CMK (cell line): ENCODE results near the gene SLC29A3.
"Not testable (repeated sequence)": the region's sequence is repeated elsewhere in the genome, so short reads cannot be mapped to it uniquely, and the experiment has no call there.

Experiments used
- DNase-seq: peaks from one replicate; pipeline ENCODE4 v3.0.0-alpha.2; 2010; ENCODE audit warnings: low read depth

The SLC29A3 gene

DNA sequence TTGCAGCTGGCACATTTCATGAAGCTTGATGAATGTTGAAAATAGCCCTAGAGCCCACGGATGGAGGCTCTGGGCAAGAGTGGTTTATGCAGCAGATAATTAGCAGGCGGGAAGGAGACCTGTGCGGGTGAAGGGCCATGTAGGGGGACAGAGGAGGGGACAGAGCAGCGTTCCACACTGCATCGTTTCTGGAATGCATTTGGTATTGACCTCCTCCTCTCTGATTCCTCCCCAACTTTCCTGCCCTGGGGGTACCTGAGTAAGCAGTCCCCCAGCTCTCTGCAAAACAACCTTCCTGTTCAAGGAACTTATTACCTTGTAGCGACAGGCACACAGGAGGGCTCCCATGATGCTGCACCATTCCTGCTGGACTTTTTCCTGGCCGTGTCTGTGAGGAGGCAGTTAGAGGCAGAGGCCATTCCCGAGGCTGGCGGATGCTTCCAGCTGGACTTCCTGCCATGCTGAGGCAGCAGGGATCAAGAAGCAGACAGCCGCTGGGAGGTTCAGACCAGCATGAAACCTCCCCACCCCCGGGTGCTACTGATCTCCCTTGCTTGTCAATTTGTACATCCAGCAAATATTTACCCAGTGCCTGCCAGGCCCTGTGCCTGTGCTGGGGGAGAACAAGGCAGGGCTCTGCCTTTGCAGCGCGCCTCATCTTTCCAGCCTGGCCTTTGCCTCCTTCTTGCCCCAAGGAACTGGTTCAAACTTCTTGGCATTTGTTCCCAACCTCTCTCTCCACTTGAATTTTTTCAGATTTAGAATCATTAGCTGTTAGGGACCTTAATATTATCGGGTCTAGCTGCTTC lies 28.7 kb downstream of the SLC29A3 start:
- DNase-seq = no peak

GRCh38 chr10:71348850-71349249 lies 29.8 kb downstream of the SLC29A3 start:
- DNase-seq = no peak

GRCh38 chr10:71349406-71349805 lies 30.3 kb downstream of the SLC29A3 start:
- no peak for DNase-seq

- no peak for DNase-seq
Observed at GRCh38 chr10:71351087-71351486, 32.0 kb downstream of the SLC29A3 start.

DNA sequence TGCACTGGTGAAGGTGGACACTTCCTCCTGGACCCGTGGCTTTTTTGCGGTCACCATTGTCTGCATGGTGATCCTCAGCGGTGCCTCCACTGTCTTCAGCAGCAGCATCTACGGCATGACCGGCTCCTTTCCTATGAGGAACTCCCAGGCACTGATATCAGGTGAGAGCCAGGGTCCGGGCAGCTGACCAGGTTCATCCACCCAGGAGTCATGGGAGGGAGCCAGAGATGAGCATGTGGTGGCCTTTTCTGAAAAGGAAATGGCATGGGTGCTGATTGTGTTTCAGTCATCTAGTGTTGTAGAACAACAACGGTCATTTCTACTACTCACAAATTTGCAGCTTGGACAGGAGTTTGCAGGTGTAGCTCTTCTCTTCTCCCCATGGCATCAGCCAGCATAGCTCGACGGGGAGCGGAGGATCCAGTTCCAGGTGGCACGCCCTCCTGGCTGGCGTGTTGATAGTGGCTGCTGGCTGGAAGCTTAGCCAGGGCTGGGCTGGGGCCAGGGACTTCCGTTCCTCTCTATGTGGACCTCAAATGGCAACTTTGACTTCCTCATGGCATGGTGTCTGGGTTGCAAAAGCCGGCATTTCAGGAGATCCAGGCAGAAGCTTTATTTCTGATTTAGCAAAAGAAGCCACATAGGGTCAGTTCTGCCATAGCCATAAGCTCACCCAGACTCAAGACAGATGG lies 32.7 kb downstream of the SLC29A3 start:
- no peak for DNase-seq

DNA sequence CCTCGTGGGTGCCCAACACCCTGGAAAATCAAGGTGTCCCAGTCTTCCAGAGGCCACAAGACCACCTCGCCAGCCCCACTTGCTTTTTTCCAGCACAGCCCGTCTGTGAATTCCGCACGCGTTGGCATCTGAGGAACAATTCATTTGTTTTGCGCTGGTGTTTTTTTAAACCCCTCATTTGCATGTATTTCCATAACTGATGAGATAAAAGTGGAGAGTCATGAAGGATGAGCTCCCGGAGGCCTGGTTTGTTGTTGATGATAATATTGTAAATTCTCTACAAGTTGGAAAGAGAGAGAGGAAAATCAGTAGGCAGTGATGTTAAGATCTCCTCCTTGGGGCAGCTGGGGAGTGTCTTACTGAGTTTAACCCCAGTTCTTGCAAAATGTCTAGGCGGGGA lies 34.6 kb downstream of the SLC29A3 start:
- DNase-seq = no peak

DNA sequence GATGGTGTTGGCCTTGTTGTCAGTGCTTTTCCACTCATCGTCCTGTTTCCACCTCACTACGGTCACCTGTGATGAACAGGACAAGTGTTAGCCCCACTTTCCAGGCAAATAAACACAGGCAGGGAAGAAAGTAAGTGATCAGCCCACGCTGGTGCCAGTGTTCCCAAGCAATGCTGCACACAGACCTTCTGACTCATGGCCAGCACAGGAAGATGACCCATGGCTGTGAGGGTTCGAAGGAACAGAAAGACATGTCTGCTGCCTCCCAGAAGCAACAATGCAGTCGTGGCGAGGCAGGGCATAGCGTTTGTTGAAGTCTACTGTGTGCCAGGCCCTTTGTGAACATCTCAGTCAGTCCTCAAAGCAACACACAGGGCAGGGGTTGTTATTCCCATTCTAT lies 35.7 kb downstream of the SLC29A3 start:
- no peak for DNase-seq

- no peak for DNase-seq
Observed at GRCh38 chr10:71355886-71356285, 36.8 kb downstream of the SLC29A3 start.

- DNase-seq = no peak
Observed at GRCh38 chr10:71357792-71358265, 38.8 kb downstream of the SLC29A3 start.

DNA sequence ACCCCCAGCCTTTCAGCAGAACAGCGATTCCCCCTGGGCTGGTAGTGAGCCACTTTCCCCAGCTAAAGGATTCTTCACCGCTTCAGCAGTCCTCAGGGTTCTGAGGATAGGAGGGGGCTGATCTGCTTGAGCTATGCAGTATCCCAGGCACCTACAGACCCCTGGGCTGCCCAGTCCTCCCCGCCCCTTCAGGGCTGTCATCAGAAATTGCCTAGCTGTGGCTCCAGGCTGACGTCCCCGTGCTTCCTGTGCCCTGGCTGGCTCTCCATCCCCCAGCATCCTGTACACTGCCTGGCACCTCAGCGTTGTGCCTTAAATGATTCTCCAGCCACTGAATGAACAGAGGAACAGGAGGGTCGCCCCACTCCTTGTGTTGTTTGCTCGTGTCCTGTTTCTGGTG lies 39.2 kb downstream of the SLC29A3 start:
- no peak for DNase-seq

GRCh38 chr10:71358906-71359305 lies 39.8 kb downstream of the SLC29A3 start:
- not testable (repeated sequence) for DNase-seq

- no peak for DNase-seq
Observed at GRCh38 chr10:71359364-71360046, 40.4 kb downstream of the SLC29A3 start.

- DNase-seq = no peak
Observed at GRCh38 chr10:71360735-71361134, 41.7 kb downstream of the SLC29A3 start.

DNA sequence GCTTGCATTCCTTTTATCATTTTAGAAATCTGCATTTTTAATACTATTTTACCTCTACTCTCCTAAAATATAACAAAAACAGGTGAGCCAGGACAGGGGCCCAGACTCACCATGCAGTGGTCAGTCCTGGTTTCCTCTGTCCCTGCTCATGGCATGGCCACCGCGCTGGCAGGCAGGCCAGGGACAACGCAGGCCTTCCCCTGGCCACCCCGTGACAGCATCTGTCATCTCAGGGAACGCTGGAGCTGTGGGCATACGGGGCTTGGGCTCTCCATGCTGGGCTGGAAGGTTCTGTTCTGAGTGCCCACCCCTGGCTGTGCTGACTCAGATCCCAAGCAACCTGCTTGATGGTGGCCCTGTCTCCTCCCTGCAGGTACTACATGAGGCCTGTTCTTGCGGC lies 42.5 kb downstream of the SLC29A3 start:
- no peak for DNase-seq

GRCh38 chr10:71362141-71362540 lies 43.1 kb downstream of the SLC29A3 start:
- no peak for DNase-seq

DNA sequence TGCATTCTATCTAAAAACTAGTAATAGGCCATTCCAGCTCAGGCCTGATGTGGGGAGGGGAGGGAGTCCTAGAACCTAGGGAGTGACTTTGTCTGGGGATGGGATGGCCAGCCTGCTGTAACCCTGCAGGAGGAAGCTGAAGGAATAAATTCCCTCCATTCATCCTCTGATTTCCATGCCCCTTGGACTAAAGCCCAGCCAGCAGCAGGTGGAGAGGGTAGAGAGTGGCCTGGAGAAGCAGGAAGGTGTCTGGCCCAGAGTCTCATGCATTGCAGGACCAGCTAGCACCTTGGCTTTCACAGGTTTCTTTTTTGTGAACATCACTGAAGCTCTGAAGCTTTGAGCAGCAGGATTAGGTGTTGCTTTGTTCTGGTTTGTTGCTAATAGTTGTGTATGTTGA lies 44.9 kb downstream of the SLC29A3 start:
- no peak for DNase-seq

DNA sequence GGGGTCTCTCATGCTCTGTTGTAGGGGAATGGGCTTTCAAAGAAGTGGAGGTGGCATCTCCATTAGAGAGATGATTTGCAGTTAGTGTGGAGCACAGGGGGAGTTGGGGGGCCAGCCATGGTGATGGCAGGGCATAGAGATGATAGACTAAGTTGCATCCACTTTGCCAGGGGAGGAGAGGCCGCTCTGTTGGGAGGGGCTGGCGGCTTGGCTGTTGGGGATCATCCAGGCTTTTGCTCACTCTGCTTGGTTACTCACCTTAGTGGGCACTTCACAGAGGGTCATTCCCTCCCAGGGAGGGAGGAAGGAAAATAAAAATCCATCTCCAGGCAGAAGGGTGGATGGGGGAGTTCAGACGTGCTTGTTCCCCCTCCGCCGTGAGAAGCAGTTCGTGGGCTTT lies 46.3 kb downstream of the SLC29A3 start:
- DNase-seq = no peak

DNA sequence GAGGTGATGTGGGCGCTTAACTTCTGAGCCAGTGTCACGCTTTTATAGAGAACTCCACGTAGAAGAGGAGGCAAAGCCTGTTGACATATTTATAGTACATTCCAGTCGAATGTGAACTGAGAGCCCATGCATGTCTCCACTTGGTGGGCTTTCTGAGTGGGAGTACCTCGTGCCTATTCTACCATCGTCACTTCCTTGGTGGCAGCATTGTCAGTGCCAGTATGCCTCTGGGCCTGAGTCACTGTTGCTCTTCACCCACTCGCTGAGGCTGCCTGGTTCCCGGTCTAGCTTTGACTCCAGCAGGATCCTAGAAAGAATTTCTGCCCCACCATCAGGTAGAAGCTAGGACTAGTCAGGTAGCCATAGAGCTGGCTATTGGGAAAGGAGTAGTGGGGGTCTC lies 47.6 kb downstream of the SLC29A3 start:
- DNase-seq = no peak

GRCh38 chr10:71367271-71367670 lies 48.2 kb downstream of the SLC29A3 start:
- DNase-seq = no peak

DNA sequence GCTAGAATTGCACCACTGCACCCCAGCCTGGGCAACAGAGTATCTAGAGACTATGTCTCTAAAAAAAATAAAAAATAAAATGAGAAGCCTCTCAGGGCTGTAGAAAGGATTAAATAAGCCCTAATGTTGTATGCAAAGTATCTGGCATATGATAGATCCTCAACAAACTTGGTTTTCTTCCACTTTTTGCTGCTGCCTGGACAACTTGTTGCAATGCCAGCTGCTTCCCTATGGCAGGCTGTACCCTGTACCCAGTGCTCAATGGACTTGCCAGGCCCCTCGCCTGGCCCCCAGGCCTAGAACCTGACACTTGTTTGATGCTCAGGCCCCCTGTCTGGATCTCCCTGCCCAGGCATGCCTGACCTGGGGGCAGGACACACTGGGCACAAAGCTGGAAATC lies 49.1 kb downstream of the SLC29A3 start:
- DNase-seq = no peak

- DNase-seq = no peak
Observed at GRCh38 chr10:71368643-71369042, 49.6 kb downstream of the SLC29A3 start.

GRCh38 chr10:71369602-71370001 lies 50.5 kb downstream of the SLC29A3 start:
- DNase-seq = no peak

DNA sequence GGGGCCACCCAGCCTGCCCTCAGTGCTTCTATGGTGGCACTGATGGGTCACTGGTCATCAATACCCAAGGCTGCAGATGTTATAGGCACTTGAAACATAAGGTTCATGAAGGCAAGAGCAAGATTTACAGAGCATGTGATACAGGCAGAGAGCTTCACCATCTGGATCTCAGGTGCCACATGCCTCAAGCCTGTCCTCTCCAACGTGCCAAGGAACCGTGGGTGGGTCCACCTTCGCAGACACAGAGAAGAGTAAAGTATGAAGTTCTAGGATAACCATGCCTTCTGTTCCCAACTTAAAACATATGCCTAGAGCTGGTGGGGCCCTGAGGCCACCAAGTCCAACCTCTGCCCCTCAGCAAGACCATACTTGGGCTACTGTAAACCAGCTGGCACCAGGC lies 51.0 kb downstream of the SLC29A3 start:
- no peak for DNase-seq
